K562 (cell line): Measurements from ENCODE around the gene MED15. TPM values are rescaled to one million over a fixed set of nuclear protein-coding genes. Genes with fewer than 3 reads are reported as not detected.

Source experiments
- ZBTB1 ChIP-seq: sonication (generic); formaldehyde crosslinking; IDR thresholded peaks from 2 replicates; pipeline ENCODE4 v1.8.1; 2023; ENCODE audit warnings: missing genetic modification reagents, low read depth, mild to moderate bottlenecking, borderline replicate concordance
- ZNF76 ChIP-seq: fragments of 250-450 bp; sonication (Bioruptor Pico); IDR thresholded peaks from 2 replicates; pipeline ENCODE4 v1.4.0; 2020; ENCODE audit warnings: mild to moderate bottlenecking, moderate library complexity, borderline replicate concordance
- polyA plus RNA-seq, 8 experiments: library from polyadenylated mRNA; depleted of rRNA in 4 of 8; stranded (reverse) in 5 of 8; unstranded in 3 of 8; fragments of >200 nt; fragmentation: Nextera tagmentation in 2 of 8; fragmentation: Illumina TruSeq in 1 of 8; extraction: Ambion mirVana in 2 of 8; extraction: Trizol in 1 of 8; gene quantifications; 2 replicates each; pipeline versions ENCODE4 v1.2.1 to v1.2.3, GENCODE V29; 2011 to 2014; ENCODE audit warnings: inconsistent platforms in 1 of 8, missing spikeins in 1 of 8
- total RNA-seq, 7 experiments: library from RNA; depleted of rRNA in 6 of 7; stranded (reverse); fragments of >200 nt in 6 of 7; fragmentation: Illumina TruSeq in 2 of 7; extraction: Trizol in 2 of 7; gene quantifications; 2 replicates each; pipeline versions ENCODE4 v1.2.1 to v1.2.3, GENCODE V29; 2011 to 2021; ENCODE audit warnings: low replicate concordance in 1 of 7
- TF ChIP-seq, protein P1 (sequence below): fragments of 450-650 bp; IDR thresholded peaks from 2 replicates; pipeline ENCODE4 v1.6.1; 2016
- TF ChIP-seq, protein P2 (sequence below): fragments of 250-450 bp; sonication (Bioruptor Pico); IDR thresholded peaks from 2 replicates; pipeline ENCODE4 v1.4.0; 2020; ENCODE audit warnings: mild to moderate bottlenecking, moderate library complexity
- TF ChIP-seq, protein P3 (sequence below): fragments of 250-450 bp; sonication (Bioruptor Pico); IDR thresholded peaks from 2 replicates; pipeline ENCODE4 v1.4.0; 2020; ENCODE audit warnings: borderline replicate concordance
- TF ChIP-seq, protein P4 (sequence below): sonication (generic); formaldehyde crosslinking; IDR thresholded peaks from 2 replicates; pipeline ENCODE4 v1.8.0; 2022; ENCODE audit warnings: mild to moderate bottlenecking, missing genetic modification reagents
- TF ChIP-seq, protein P5 (sequence below), 3 experiments: IDR thresholded peaks in 2 of 3; conservative IDR thresholded peaks in 1 of 3; 2 replicates each; pipeline ENCODE4 v1.5.1; 2011 to 2012; ENCODE audit warnings: low read length in 3 of 3, mild to moderate bottlenecking in 3 of 3, control low read depth in 2 of 3, improper control_type of control experiment in 1 of 3, inconsistent platforms in 1 of 3, low read depth in 1 of 3, mixed read lengths in 1 of 3, moderate library complexity in 1 of 3; ENCODE audit not compliant: insufficient read depth in 2 of 3
- TF ChIP-seq, protein P6 (sequence below): fragments of 250-450 bp; sonication (Bioruptor Pico); IDR thresholded peaks from 2 replicates; pipeline ENCODE4 v1.5.1; 2021; ENCODE audit warnings: mild to moderate bottlenecking
- TF ChIP-seq, protein P7 (sequence below): sonication (generic); formaldehyde crosslinking; IDR thresholded peaks from 2 replicates; pipeline ENCODE4 v1.8.0; 2022; ENCODE audit warnings: missing genetic modification reagents, mild to moderate bottlenecking, moderate library complexity, borderline replicate concordance

Gene MED15
- total and polyA plus RNA-seq, 9 of the 15 experiments (the other 6 are each of a cell fraction or from before 2014, with no cell fraction given) = 4.0 to 271 (median 60.1) TPM

DNA sequence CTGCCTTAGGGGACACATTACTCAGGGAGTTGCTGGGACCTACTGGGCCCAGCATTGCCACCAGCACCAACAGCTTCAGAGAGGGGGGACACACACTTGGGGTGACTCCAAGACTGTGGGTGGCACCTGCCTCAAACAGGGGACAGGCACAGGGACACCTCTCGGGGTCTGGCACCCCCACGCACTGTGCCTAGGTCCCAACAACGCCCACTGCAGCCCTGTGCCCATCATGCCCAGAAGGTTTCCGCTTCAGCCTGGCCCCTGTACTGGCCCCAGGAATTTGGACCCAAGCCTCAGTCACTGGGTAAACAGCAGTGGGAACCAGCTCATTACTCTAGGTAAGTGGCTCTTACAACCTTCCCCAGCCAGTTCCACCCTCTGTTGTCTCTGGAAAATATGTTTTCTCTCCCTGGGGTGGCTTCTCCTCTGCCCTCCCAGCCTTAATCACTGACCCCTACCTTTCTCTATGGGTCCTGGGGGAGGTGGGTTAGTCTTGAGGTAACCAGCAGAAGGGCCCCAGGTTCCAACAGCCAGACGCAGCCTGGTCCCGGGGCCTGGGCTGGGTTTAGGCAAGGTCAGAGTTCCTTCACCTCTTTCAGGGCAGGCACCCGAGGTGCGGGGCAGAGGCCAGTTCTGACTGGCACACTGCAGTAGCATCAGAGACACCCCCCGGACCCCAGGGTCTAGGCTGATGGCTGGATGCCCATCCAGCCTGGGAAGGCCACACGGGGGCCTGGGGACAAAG is 123.6 kb downstream of the MED15 start (continued):
- TF ChIP-seq, protein P1, sequence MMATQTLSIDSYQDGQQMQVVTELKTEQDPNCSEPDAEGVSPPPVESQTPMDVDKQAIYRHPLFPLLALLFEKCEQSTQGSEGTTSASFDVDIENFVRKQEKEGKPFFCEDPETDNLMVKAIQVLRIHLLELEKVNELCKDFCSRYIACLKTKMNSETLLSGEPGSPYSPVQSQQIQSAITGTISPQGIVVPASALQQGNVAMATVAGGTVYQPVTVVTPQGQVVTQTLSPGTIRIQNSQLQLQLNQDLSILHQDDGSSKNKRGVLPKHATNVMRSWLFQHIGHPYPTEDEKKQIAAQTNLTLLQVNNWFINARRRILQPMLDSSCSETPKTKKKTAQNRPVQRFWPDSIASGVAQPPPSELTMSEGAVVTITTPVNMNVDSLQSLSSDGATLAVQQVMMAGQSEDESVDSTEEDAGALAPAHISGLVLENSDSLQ = no peak
- TF ChIP-seq, protein P2, sequence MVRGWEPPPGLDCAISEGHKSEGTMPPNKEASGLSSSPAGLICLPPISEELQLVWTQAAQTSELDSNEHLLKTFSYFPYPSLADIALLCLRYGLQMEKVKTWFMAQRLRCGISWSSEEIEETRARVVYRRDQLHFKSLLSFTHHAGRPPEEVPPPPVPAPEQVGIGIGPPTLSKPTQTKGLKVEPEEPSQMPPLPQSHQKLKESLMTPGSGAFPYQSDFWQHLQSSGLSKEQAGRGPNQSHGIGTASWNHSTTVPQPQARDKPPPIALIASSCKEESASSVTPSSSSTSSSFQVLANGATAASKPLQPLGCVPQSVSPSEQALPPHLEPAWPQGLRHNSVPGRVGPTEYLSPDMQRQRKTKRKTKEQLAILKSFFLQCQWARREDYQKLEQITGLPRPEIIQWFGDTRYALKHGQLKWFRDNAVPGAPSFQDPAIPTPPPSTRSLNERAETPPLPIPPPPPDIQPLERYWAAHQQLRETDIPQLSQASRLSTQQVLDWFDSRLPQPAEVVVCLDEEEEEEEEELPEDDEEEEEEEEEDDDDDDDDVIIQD (CRISPR knock-in tag) = no peak
- TF ChIP-seq, protein P3, sequence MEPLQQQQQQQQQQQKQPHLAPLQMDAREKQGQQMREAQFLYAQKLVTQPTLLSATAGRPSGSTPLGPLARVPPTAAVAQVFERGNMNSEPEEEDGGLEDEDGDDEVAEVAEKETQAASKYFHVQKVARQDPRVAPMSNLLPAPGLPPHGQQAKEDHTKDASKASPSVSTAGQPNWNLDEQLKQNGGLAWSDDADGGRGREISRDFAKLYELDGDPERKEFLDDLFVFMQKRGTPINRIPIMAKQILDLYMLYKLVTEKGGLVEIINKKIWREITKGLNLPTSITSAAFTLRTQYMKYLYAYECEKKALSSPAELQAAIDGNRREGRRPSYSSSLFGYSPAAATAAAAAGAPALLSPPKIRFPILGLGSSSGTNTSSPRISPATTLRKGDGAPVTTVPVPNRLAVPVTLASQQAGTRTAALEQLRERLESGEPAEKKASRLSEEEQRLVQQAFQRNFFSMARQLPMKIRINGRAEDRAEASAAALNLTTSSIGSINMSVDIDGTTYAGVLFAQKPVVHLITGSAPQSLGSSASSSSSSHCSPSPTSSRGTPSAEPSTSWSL (CRISPR knock-in tag) = 0 out of 2 replicates have a peak, but pooled peaks have one; percentile 50
- TF ChIP-seq, protein P4, sequence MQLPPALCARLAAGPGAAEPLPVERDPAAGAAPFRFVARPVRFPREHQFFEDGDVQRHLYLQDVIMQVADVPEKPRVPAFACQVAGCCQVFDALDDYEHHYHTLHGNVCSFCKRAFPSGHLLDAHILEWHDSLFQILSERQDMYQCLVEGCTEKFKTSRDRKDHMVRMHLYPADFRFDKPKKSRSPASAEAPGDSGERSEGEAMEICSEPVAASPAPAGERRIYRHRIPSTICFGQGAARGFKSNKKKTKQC (CRISPR knock-in tag) = 0 out of 2 replicates have a peak, but pooled peaks have one; percentile 55
- TF ChIP-seq, protein P5, sequence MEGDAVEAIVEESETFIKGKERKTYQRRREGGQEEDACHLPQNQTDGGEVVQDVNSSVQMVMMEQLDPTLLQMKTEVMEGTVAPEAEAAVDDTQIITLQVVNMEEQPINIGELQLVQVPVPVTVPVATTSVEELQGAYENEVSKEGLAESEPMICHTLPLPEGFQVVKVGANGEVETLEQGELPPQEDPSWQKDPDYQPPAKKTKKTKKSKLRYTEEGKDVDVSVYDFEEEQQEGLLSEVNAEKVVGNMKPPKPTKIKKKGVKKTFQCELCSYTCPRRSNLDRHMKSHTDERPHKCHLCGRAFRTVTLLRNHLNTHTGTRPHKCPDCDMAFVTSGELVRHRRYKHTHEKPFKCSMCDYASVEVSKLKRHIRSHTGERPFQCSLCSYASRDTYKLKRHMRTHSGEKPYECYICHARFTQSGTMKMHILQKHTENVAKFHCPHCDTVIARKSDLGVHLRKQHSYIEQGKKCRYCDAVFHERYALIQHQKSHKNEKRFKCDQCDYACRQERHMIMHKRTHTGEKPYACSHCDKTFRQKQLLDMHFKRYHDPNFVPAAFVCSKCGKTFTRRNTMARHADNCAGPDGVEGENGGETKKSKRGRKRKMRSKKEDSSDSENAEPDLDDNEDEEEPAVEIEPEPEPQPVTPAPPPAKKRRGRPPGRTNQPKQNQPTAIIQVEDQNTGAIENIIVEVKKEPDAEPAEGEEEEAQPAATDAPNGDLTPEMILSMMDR (IDR thresholded peaks at IDR 0.05 in 2 of 3, conservative IDR thresholded peaks at IDR 0.05 in 1 of 3; ENCODE audit: insufficient read depth in 2 of 3, low read depth in 1 of 3, low read length in 3 of 3) = no peak
- TF ChIP-seq, protein P6, sequence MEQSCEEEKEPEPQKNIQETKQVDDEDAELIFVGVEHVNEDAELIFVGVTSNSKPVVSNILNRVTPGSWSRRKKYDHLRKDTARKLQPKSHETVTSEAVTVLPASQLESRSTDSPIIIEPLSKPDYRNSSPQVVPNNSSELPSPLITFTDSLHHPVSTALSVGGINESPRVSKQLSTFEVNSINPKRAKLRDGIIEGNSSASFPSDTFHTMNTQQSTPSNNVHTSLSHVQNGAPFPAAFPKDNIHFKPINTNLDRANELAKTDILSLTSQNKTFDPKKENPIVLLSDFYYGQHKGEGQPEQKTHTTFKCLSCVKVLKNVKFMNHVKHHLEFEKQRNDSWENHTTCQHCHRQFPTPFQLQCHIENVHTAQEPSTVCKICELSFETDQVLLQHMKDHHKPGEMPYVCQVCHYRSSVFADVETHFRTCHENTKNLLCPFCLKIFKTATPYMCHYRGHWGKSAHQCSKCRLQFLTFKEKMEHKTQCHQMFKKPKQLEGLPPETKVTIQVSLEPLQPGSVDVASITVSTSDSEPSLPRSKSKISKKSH (CRISPR knock-in tag) = no peak
- TF ChIP-seq ZNF76 (peak; percentile 51; the same call in 1 of the 2 replicates), ZBTB1 (peak; percentile 40; the same call in 1 of the 2 replicates)
- TF ChIP-seq, protein P7, sequence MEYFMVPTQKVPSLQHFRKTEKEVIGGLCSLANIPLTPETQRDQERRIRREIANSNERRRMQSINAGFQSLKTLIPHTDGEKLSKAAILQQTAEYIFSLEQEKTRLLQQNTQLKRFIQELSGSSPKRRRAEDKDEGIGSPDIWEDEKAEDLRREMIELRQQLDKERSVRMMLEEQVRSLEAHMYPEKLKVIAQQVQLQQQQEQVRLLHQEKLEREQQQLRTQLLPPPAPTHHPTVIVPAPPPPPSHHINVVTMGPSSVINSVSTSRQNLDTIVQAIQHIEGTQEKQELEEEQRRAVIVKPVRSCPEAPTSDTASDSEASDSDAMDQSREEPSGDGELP = peak; percentile 24; the same call in 1 of the 2 replicates
